GM18519 (cell line): ENCODE data around the gene SBSN.

Source experiments
- ATAC-seq: cut with Tn5 transposase; IDR thresholded peaks from one replicate; pipeline ENCODE4 v1.9.1; 2021; ENCODE audit warnings: mild to moderate bottlenecking, moderate library complexity; ENCODE audit not compliant: unreplicated experiment, low FRiP score

The SBSN gene, protein sequence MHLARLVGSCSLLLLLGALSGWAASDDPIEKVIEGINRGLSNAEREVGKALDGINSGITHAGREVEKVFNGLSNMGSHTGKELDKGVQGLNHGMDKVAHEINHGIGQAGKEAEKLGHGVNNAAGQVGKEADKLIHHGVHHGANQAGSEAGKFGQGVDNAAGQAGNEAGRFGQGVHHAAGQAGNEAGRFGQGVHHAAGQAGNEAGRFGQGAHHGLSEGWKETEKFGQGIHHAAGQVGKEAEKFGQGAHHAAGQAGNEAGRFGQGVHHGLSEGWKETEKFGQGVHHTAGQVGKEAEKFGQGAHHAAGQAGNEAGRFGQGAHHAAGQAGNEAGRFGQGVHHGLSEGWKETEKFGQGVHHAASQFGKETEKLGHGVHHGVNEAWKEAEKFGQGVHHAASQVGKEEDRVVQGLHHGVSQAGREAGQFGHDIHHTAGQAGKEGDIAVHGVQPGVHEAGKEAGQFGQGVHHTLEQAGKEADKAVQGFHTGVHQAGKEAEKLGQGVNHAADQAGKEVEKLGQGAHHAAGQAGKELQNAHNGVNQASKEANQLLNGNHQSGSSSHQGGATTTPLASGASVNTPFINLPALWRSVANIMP

DNA sequence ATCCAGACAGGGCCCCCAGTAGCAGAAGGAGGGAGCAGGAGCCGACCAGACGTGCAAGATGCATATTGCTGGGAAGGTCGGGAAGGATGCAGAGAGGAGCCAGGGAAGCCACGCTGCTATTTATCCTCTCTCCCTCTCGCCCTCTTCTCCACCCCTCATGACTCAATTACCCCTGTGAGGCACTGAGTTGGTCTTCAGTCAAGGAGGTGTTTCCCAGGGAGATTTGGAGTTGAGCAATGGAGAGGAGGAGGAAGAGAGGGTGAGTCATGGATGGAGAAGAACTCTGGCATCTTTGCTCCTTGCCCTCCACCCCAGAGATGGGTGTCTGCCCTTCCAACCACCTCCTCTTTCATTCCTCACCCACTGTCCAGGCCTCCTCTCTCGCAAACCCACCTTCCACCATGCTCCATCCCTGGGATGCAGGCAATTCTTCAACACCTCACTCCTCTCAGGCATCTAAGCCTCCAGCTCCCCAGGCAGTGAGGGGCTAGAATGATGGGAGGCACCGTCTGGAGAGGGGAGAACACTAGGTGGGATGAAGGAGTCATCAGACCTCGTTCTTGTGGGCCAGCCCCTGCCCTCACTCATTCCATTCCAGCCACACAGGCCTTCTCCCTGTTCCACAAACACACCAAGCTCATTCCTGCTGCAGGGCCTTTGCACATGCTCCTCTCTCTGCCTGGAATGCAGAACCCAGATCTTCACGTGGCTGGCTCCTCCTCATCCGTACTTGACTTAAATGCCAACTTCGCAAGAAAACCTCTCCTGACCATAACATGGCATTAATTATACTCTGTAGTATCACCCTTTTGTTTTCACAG is at the start of gene SBSN:
SBSN (minus strand) TSS at position 94 of the 821 bp plus-strand sequence; CDS start at position 64, 30 bp downstream.
- no peak for ATAC-seq

GRCh38 chr19:35571406-35571965 is 43.4 kb upstream of the SBSN start:
- ATAC-seq: no peak

- no peak for ATAC-seq
Measured at GRCh38 chr19:35569281-35569781, 41.2 kb upstream of the SBSN start.

GRCh38 chr19:35566738-35567137 is 38.6 kb upstream of the SBSN start:
- no peak for ATAC-seq

GRCh38 chr19:35565016-35565856 is 37.1 kb upstream of the SBSN start:
- no peak for ATAC-seq

DNA sequence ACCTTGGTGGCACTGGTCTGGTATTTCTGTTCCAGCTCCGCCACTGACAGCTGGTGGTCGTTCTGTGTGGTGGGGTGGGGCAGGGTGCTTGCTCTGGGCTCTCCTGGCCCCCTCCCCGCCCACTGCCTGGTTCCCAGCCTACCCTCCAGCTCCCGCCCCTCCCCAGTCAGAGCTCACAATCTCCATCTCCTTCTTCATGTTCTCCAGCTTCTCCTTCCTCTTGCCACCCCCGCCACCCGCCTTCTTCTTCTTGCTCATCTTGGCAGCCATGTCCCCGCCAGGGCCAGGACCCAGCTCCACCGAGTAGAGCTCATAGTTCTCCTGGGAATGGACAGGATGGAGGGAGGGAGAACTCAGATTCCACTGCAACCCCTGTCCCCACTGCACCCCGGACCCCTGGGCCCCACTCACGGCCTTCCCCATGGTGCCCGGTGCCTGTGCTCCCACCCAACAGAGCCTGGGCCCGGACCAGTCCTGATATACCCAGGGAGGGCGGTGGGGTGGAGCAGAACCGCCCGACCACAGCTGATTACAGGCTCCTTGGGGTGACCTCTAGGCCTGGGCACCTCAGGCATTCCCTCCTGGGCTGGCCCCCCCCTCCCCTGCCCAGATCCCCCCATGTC is 35.2 kb upstream of the SBSN start, which contains the start of gene ATP4A:
ATP4A (minus strand) TSS at position 452 of the 623 bp plus-strand sequence; CDS start at position 423, 29 bp downstream.
- ATAC-seq: no peak

GRCh38 chr19:35562776-35563175 is 34.7 kb upstream of the SBSN start:
- no peak for ATAC-seq

DNA sequence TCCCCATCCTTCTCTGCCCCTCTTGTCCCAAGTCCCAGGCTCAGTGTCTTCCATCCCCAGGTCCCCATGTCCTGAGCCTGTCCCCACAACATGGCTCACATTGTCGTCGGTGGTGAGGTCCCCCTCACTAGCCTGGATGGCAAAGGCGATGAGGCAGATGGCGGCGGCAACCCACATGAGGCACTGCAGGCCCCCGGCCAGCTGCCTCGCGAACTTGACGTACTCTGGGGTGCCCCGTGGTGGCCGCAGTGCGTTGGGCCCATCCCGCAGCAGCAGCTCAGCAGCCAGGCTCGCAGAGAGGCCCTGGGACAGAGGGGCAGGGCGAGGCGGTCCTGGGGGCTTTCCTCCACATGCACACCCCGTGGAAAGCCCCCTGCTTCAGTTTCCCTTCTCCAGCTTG is 34.2 kb upstream of the SBSN start:
- no peak for ATAC-seq

- no peak for ATAC-seq
Measured at GRCh38 chr19:35561436-35561835, 33.3 kb upstream of the SBSN start.

- ATAC-seq: no peak
Measured at GRCh38 chr19:35560677-35561076, 32.6 kb upstream of the SBSN start.

- no peak for ATAC-seq
Measured at GRCh38 chr19:35560271-35560670, 32.2 kb upstream of the SBSN start.

- ATAC-seq: no peak
Measured at GRCh38 chr19:35559781-35560180, 31.7 kb upstream of the SBSN start.

DNA sequence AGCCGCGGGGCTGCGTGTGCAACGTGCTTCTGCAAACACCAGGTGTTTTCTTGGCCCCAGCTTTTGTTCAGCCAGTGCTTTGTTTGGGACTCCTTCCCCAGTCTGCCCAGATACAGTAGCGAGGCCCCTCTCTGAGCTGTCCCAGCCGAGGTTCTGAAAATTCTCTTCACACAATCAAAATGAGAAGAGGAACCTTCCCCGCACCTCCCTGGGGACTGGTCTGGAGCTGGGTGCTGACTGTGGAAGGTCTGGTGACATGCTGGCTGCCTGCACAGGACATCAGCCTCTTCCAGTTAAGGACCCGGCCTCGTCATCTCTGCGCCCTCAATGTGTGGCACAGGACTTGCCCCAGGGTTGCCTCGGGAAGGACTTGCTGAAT is 31.2 kb upstream of the SBSN start:
- no peak for ATAC-seq

DNA sequence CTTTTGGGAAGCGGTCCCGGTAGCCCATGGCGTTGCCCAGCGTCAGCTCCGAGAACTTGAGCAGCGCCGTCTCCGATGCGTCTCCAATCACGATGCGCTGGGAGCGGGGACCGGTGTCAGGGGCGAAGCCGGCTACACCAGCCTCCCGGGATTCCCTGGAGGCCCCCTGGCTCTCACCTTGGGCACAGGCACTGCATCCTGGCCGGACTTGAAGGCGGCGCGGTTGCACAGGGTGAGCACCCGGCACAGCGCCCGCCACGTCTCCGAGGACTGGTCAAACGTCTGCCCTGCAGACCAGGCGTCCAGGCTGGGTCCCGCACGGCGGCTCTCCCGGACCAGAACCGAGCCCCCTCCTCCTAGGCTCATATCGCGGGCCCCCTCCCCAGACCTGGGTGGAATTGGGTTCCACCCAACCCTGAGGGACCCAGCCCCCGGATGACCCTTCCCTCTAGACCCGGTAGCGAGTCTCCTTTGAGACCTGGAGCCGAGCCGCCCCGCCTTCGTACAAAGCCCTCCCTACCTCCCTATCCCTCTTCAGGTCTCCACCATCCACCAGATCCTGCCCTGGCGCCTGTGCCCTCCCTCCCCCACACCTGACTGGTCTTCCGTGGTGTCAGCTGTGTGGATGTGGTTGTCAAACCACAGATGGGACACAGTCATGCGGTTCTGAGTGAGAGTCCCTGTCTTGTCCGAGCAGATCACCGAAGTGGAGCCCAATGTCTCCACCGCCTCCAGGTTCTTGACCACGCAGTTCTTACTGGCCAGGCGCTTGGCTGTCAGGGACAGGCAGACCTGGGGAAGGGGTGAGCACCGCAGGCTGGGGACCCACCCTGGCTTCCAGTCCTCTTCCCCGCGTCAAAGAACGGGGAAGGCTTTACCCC is 30.5 kb upstream of the SBSN start:
- no peak for ATAC-seq

GRCh38 chr19:35557539-35558399 is 29.7 kb upstream of the SBSN start:
- ATAC-seq: no peak

DNA sequence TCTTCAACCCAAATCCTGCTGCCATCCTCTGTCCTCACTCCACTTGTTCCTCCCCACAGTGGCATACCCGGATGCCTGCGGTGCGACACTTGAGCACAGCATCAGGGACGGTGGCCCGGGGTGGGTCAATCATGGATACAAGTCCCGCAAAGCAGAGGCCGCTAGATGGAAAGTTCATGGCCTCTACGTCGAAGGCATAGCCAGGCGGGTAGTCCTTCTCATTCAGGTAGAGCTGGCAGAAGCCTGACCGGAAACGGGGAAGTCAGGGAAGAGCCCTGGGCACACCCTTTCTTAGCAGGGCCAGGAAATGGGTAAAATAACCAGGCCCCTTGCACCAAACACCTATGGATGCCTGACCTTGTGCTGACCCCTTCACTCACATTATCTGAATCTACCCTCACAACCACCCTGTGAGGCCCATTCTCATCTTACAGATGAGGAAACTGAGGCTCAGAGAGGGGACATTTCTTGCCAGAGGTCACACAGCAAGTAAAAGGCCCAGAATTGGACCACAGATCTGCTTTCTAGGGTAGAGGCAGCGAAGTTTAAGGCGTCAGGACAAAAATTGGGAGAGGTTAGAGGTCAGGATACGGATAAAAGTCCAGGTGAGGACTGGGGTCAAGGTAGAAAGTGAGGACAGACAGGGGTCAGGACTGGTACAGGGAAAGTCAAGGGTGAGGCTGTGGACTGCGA is 28.9 kb upstream of the SBSN start:
- ATAC-seq: no peak

- no peak for ATAC-seq
Measured at GRCh38 chr19:35556025-35556590, 28.0 kb upstream of the SBSN start.
